Natural killer cell (primary cell): Measurements from ENCODE around the gene IL22RA2. TPM values are rescaled to one million over a fixed set of nuclear protein-coding genes. Genes with fewer than 3 reads are reported as not detected.

Experiments
- ATAC-seq, 3 donors: fragments of 150-1000 bp in 2 of 3; fragments of 200-7000 bp in 1 of 3; cut with Tn5 transposase; 1 replicate in 1 of 3; 2 replicates in 2 of 3; pipeline ENCODE4 v1.10.0; 2021; ENCODE audit warnings: mild to moderate bottlenecking in 2 of 3, moderate library complexity in 2 of 3
- DNase-seq, 2 donors: peaks; one replicate each; pipeline versions ENCODE4 v3.0.0 to v3.0.0-alpha.2; 2013 to 2021; ENCODE audit warnings: mixed read lengths in 1 of 2
- H3K27ac ChIP-seq: one replicate; pipeline ENCODE4 v1.5.1; 2013; ENCODE audit warnings: mild to moderate bottlenecking, low read length
- H3K27me3 ChIP-seq: one replicate; pipeline ENCODE4 v1.6.1; 2013; ENCODE audit warnings: low read length; ENCODE audit not compliant: control insufficient read depth, insufficient read depth
- H3K36me3 ChIP-seq: one replicate; pipeline ENCODE4 v1.6.1; 2013; ENCODE audit warnings: low read length; ENCODE audit not compliant: control insufficient read depth, insufficient read depth
- H3K4me1 ChIP-seq: one replicate; pipeline ENCODE4 v1.6.1; 2013; ENCODE audit warnings: low read length; ENCODE audit not compliant: control insufficient read depth, insufficient read depth
- H3K4me3 ChIP-seq: one replicate; pipeline ENCODE4 v1.5.1; 2013; ENCODE audit warnings: low read length
- H3K9me3 ChIP-seq: one replicate; pipeline ENCODE4 v1.6.1; 2013; ENCODE audit warnings: low read length; ENCODE audit not compliant: control insufficient read depth, insufficient read depth
- H3K27ac Mint-ChIP-seq, 2 donors: one replicate each; pipeline ENCODE4 v1.8.0; 2022; ENCODE audit warnings: mild to moderate bottlenecking in 2 of 2, mixed read lengths in 2 of 2, moderate library complexity in 1 of 2
- H3K27me3 Mint-ChIP-seq, 2 donors: one replicate each; pipeline ENCODE4 v1.8.0; 2022; ENCODE audit warnings: low read depth in 2 of 2, mixed read lengths in 2 of 2
- H3K36me3 Mint-ChIP-seq: one replicate; pipeline ENCODE4 v1.8.0; 2022; ENCODE audit warnings: mixed read lengths
- H3K4me1 Mint-ChIP-seq, 2 donors: one replicate each; pipeline ENCODE4 v1.8.0; 2022; ENCODE audit warnings: mixed read lengths in 2 of 2
- H3K4me3 Mint-ChIP-seq: one replicate; pipeline ENCODE4 v1.8.0; 2022; ENCODE audit warnings: mild to moderate bottlenecking, moderate library complexity, mixed read lengths
- H3K9me3 Mint-ChIP-seq, 2 donors: one replicate each; pipeline ENCODE4 v1.8.0; 2022; ENCODE audit warnings: mixed read lengths in 2 of 2
- WGBS: methylation state at CpG from one replicate; pipeline ENCODE4 v1.1.7; 2013; ENCODE audit warnings: missing lambda C conversion rate; ENCODE audit not compliant: insufficient coverage; 5-methylcytosine and 5-hydroxymethylcytosine counted together
- intact Hi-C: fragments of 100-400 bp; cut with micrococcal nuclease; formaldehyde crosslinking; loops from one replicate; pipeline ENCODE4 v1.14.2; 2022
- total RNA-seq, 4 donors: library from RNA; stranded (reverse); fragments of 120-200 nt in 1 of 4; gene quantifications; one replicate each; pipeline versions ENCODE4 v1.2.3 to v1.2.4, GENCODE V29; 2013 to 2022
- TF ChIP-seq, protein P1 (sequence below): fragments of 200-600 bp; IDR thresholded peaks from one replicate; pipeline ENCODE4 v1.8.0; 2022; ENCODE audit warnings: antibody characterized with exemption

IL22RA2 gene
- total RNA-seq, 3 donors from 2014 or later (not counting 1 experiment from before 2014, with no cell fraction given) = not detected

DNA sequence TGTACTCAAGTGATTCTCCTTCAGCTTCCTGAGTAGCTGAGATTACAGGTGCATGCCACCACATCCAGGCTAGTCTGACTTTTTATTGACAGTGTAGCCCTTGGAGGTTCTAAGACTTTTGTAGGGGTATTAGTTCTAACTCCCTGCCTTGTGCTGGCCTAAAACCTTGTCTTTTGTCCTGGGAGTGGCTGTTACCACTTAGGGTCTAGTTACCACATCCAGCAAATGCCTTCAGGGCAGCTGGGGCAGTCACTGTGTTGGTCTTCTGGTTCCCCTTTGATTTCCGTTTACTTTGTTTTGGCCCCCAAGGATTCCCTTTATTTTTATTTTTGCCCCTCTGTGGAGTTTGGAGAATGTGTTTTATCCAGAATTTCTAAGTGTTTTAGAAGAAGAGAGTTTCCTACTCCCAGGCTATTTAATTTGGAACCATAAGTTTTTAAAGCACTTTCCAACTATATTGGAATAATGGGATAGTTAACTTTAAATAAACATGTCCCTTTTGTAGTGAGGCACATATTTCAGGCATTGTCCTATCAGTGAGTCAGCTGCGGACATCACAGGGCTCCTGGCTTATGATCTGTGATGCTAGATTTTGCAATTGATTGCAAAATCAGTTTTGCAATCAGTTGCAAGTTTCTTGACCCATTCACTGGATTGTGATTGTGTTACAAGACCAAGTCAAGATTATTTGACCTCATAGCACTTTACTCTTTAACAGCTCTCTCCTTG lies 25.0 kb downstream of the IL22RA2 start:
- no peaks in the 10 kb centered on the region for H3K36me3 Mint-ChIP-seq
- intact Hi-C loops = no loop called here
- H3K27ac Mint-ChIP-seq = no peak overlapping the region
- Histone ChIP-seq H3K4me1 (peaks cover 3% of the 10 kb centered on the region), H3K4me3 (no peak overlapping the region), H3K27me3 (no peaks in the 10 kb centered on the region), H3K27ac (peak overlapping the region; percentile 11), H3K9me3 (no peaks in the 10 kb centered on the region), H3K36me3 (no peaks in the 10 kb centered on the region)
- H3K4me3 Mint-ChIP-seq = no peak overlapping the region
- ATAC-seq (peak in 1 of 3 donors; percentile 39), DNase-seq (no peak)
- H3K9me3 Mint-ChIP-seq = no peaks in the 10 kb centered on the region
- TF ChIP-seq, protein P1, sequence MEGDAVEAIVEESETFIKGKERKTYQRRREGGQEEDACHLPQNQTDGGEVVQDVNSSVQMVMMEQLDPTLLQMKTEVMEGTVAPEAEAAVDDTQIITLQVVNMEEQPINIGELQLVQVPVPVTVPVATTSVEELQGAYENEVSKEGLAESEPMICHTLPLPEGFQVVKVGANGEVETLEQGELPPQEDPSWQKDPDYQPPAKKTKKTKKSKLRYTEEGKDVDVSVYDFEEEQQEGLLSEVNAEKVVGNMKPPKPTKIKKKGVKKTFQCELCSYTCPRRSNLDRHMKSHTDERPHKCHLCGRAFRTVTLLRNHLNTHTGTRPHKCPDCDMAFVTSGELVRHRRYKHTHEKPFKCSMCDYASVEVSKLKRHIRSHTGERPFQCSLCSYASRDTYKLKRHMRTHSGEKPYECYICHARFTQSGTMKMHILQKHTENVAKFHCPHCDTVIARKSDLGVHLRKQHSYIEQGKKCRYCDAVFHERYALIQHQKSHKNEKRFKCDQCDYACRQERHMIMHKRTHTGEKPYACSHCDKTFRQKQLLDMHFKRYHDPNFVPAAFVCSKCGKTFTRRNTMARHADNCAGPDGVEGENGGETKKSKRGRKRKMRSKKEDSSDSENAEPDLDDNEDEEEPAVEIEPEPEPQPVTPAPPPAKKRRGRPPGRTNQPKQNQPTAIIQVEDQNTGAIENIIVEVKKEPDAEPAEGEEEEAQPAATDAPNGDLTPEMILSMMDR = no peak
- peaks cover 6 to 14% of the 10 kb centered on the region in 2 donors for H3K27me3 Mint-ChIP-seq
- H3K4me1 Mint-ChIP-seq = peaks cover 0 to 8% of the 10 kb centered on the region in 2 donors
- 95% methylated on average over 2 of the region's 2 CpGs for WGBS

DNA sequence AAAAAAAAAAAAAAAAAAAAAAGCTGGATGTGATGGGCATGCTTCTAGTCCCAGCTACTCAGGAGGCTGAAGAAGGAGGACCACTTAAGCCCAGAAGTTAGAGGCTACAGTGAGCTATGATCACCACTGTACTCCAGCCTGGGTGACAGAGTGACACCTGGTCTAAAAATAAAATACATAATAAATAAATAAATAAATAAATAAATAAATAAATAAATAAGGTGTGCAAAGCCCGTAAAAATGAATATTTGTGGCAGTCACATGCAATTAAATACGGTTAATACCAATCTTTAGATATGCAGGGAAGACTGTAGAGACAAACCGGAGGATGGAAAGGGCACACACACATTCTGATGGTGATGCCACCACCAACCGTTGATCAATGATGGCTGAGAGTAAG lies 26.2 kb downstream of the IL22RA2 start:
- no peak for ATAC-seq
- H3K27me3 ChIP-seq = no peaks in the 10 kb centered on the region
- intact Hi-C loops = no loop called here
- no peak overlapping the region for H3K4me3 ChIP-seq
- Mint-ChIP-seq H3K4me3 (no peak overlapping the region), H3K27ac (no peak overlapping the region), H3K27me3 (peaks cover 6 to 14% of the 10 kb centered on the region in 2 donors), H3K36me3 (no peaks in the 10 kb centered on the region), H3K4me1 (peaks cover 0 to 8% of the 10 kb centered on the region in 2 donors), H3K9me3 (no peaks in the 10 kb centered on the region)
- H3K27ac ChIP-seq = no peak overlapping the region
- TF ChIP-seq, protein P1 = no peak
- no peaks in the 10 kb centered on the region for H3K9me3 ChIP-seq
- no peaks in the 10 kb centered on the region for H3K36me3 ChIP-seq
- peaks cover 3% of the 10 kb centered on the region for H3K4me1 ChIP-seq
- no peak for DNase-seq
- WGBS = 98% methylated on average over 4 of the region's 4 CpGs

DNA sequence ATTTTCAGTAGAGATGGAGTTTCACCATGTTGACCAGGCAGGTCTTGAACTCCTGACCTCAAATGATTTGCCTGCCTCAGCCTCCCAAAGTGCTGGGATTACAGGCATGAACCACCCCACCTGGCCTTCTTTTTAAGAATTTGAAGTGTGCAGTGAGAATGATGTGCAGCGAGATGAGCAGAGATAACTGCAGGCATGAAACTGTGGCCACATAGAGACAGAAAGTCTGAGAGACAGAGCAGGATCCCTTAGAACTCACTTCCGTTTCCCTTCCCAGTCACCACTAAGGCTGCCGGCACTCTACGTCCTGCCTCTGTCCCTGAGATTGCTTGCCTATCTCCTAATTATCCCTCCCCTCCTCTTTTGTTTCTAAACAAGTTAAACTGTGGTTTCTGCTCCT lies 27.2 kb downstream of the IL22RA2 start:
- Histone ChIP-seq H3K27ac (no peak overlapping the region), H3K36me3 (no peaks in the 10 kb centered on the region), H3K9me3 (no peaks in the 10 kb centered on the region), H3K4me1 (peaks cover 3% of the 10 kb centered on the region), H3K27me3 (no peaks in the 10 kb centered on the region), H3K4me3 (no peak overlapping the region)
- no peaks in the 10 kb centered on the region for H3K36me3 Mint-ChIP-seq
- no peak overlapping the region for H3K4me3 Mint-ChIP-seq
- no peaks in the 10 kb centered on the region for H3K9me3 Mint-ChIP-seq
- WGBS = 92% methylated on average over 4 of the region's 4 CpGs
- intact Hi-C loops = no loop called here
- peaks cover 6 to 14% of the 10 kb centered on the region in 2 donors for H3K27me3 Mint-ChIP-seq
- DNase-seq (no peak), ATAC-seq (no peak)
- H3K4me1 Mint-ChIP-seq = peaks cover 0 to 8% of the 10 kb centered on the region in 2 donors
- no peak overlapping the region for H3K27ac Mint-ChIP-seq
- TF ChIP-seq, protein P1 = no peak

DNA sequence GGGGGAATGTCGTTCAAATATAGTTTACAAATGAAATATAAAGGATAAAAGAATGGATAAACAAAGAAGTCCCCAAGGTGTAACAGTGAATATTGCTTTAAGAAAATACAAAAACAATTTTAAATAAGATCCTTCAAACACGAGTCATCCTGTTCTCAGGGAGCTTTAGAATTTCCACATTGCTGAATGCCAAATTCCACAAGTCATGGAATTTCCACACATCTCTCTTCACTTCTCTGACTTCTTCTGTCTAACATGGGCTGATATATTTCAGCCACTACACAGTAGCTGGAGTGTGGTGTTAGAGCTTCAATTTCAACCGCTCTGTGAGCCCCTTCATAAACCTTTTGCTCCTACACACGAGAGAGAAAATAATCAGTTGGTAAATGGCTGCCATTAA lies 28.0 kb downstream of the IL22RA2 start:
- Histone ChIP-seq H3K9me3 (no peaks in the 10 kb centered on the region), H3K27me3 (no peaks in the 10 kb centered on the region), H3K36me3 (no peaks in the 10 kb centered on the region), H3K4me1 (peaks cover 3% of the 10 kb centered on the region), H3K27ac (no peak overlapping the region), H3K4me3 (no peak overlapping the region)
- Mint-ChIP-seq H3K9me3 (no peaks in the 10 kb centered on the region), H3K27ac (no peak overlapping the region), H3K27me3 (peaks cover 6 to 18% of the 10 kb centered on the region in 2 donors), H3K4me1 (peaks cover 0 to 8% of the 10 kb centered on the region in 2 donors), H3K36me3 (no peaks in the 10 kb centered on the region), H3K4me3 (no peak overlapping the region)
- intact Hi-C loops = no loop called here
- DNase-seq (no peak), ATAC-seq (no peak)
- WGBS = 100% methylated on average over 3 of the region's 4 CpGs
- TF ChIP-seq, protein P1 = no peak
